Esophagus muscularis mucosa (tissue), 4 donors: Measurements from ENCODE around the gene PHACTR3. TPM values are rescaled to one million over a fixed set of nuclear protein-coding genes. Genes with fewer than 3 reads are reported as not detected.

ENCODE experiments used
- DNase-seq: peaks from one replicate; pipeline ENCODE4 v3.0.0-alpha.2; 2017; ENCODE audit errors: extremely low spot score
- H3K27ac ChIP-seq, 4 donors: fragments of 200-600 bp; sonication (generic); replicated peaks in 1 of 4; 1 replicate in 3 of 4; 2 replicates in 1 of 4; pipeline ENCODE4 v1.5.1; 2016 to 2019; ENCODE audit warnings: mild to moderate bottlenecking in 1 of 4
- H3K27me3 ChIP-seq, 4 donors: fragments of 200-600 bp; sonication (generic); one replicate each; pipeline versions ENCODE4 v1.5.1 to v1.6.0; 2016 to 2019
- H3K36me3 ChIP-seq, 4 donors: fragments of 200-600 bp; sonication (generic); one replicate each; pipeline ENCODE4 v1.5.1; 2016 to 2019
- H3K4me1 ChIP-seq, 4 donors: fragments of 200-600 bp; sonication (generic); one replicate each; pipeline ENCODE4 v1.5.1; 2016 to 2019
- H3K4me3 ChIP-seq, 4 donors: fragments of 200-600 bp; sonication (generic); 1 replicate in 2 of 4; 2 replicates in 2 of 4; pipeline ENCODE4 v1.5.1; 2016 to 2019; ENCODE audit warnings: mild to moderate bottlenecking in 4 of 4, moderate library complexity in 1 of 4
- H3K9me3 ChIP-seq, 4 donors: fragments of 200-600 bp; sonication (generic); 1 replicate in 3 of 4; 2 replicates in 1 of 4; pipeline ENCODE4 v1.5.1; 2016 to 2019
- EP300 ChIP-seq: sonication (generic); formaldehyde crosslinking; IDR thresholded peaks from one replicate; pipeline ENCODE4 v1.6.1; 2017; ENCODE audit warnings: antibody characterized with exemption
- POLR2A ChIP-seq: fragments of 450-650 bp; IDR thresholded peaks from one replicate; pipeline ENCODE4 v1.6.1; 2017; ENCODE audit warnings: antibody characterized with exemption, moderate library complexity, mild to moderate bottlenecking, low read depth
- POLR2AphosphoS5 ChIP-seq, 2 donors: sonication (generic); formaldehyde crosslinking; IDR thresholded peaks; one replicate each; pipeline ENCODE4 v1.6.1; 2017; ENCODE audit warnings: antibody characterized with exemption in 2 of 2
- WGBS: methylation state at CpG from one replicate; pipeline ENCODE4 v1.1.5; 2018; 5-methylcytosine and 5-hydroxymethylcytosine counted together
- intact Hi-C: fragments of 100-400 bp; cut with DNase I; formaldehyde crosslinking; loops from one replicate; pipeline ENCODE4 v1.15.1; 2023
- total RNA-seq, 4 donors: library from RNA; depleted of rRNA; stranded (reverse); fragments of >200 nt; gene quantifications; one replicate each; pipeline versions ENCODE4 v1.1.0 to v1.2.1, GENCODE V29; 2016
- TF ChIP-seq, protein P1 (sequence below), 3 experiments: fragments of 200-600 bp in 2 of 3; fragments of 450-650 bp in 1 of 3; sonication (generic) in 2 of 3; IDR thresholded peaks; one replicate each; pipeline ENCODE4 v1.5.1; 2017 to 2019; ENCODE audit warnings: antibody characterized with exemption in 3 of 3, mild to moderate bottlenecking in 2 of 3, moderate library complexity in 1 of 3

PHACTR3 gene
- total RNA-seq, 4 donors from 2014 or later, result 0.17 to 0.86 (median 0.56) TPM

DNA sequence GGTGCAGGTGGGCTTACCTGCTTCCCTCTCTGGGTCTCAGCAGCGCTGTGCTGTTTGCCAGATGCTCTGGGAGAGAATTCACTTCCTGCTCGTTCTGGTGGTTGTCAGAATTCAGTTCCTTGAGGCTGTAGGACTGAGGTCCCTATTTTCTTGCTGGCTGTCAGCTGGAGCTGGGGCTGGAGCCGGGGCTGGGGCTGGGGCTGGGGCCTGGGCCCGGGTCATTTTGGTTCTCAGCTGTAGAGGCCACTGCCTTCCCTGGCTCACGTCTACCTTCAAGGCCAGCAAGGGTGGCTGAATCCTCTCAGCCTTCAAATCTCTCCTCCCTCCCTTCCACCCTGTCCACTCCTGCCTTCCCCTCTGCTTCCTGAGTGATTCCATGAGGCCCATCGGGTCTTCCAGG lies 16.8 kb upstream of the PHACTR3 start:
- Histone ChIP-seq H3K27me3 (peaks cover 0 to 24% (median 0%) of the 10 kb centered on the region in 4 donors), H3K9me3 (peaks cover 0 to 8% (median 4%) of the 10 kb centered on the region in 4 donors), H3K4me1 (peaks cover 0 to 10% (median 9%) of the 10 kb centered on the region in 4 donors), H3K27ac (no peak overlapping the region), H3K4me3 (no peak overlapping the region), H3K36me3 (no peaks in the 10 kb centered on the region)
- TF ChIP-seq EP300 (no peak), POLR2AphosphoS5 (IDR thresholded peaks at IDR 0.05) (no peak)
- WGBS, result 83% methylated on average over 5 of the region's 6 CpGs
- intact Hi-C loops, result no loop called here
- DNase-seq, result no peak

DNA sequence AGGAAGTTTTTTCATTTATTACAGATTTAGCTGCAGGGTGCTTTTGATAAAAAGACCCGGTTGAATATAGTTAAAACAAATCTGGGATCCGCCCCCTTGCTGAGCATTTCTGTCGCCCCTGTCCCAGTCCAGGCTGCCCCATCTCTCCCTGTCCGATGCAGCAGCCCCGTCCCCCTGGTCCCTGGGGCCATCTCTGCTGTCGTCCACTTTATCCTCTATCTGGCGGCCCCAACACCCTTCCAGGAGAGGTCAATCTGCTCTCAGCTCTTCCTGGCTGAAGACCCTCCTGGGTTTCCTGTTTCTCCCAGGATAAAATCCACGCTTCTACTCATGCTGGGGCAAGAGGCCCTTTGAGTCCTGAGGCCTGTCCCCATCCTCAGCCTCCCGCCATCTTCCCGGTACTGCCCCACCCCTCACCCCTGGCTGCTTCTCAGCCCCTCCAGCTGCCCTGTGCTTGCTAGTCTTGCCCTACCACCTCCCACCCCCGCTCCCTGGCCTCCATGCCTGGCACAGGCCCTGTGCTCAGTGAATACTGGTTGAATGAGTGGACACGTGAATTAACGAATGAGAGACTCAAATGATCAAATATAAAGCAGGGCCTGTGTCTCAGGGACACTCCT lies 16.0 kb upstream of the PHACTR3 start:
- Histone ChIP-seq H3K27ac (no peak overlapping the region), H3K4me3 (no peak overlapping the region), H3K27me3 (peaks cover 0 to 18% (median 0%) of the 10 kb centered on the region in 4 donors), H3K9me3 (peaks cover 0 to 11% (median 4%) of the 10 kb centered on the region in 4 donors), H3K36me3 (no peaks in the 10 kb centered on the region), H3K4me1 (peaks cover 0 to 6% (median 4%) of the 10 kb centered on the region in 4 donors)
- TF ChIP-seq, protein P1, sequence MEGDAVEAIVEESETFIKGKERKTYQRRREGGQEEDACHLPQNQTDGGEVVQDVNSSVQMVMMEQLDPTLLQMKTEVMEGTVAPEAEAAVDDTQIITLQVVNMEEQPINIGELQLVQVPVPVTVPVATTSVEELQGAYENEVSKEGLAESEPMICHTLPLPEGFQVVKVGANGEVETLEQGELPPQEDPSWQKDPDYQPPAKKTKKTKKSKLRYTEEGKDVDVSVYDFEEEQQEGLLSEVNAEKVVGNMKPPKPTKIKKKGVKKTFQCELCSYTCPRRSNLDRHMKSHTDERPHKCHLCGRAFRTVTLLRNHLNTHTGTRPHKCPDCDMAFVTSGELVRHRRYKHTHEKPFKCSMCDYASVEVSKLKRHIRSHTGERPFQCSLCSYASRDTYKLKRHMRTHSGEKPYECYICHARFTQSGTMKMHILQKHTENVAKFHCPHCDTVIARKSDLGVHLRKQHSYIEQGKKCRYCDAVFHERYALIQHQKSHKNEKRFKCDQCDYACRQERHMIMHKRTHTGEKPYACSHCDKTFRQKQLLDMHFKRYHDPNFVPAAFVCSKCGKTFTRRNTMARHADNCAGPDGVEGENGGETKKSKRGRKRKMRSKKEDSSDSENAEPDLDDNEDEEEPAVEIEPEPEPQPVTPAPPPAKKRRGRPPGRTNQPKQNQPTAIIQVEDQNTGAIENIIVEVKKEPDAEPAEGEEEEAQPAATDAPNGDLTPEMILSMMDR (IDR thresholded peaks at IDR 0.05), result no peak
- no peak for TF ChIP-seq EP300
- TF ChIP-seq POLR2A, result no peak
- no peak for DNase-seq
- intact Hi-C loops, result no loop called here
- WGBS, result 90% methylated on average over 13 of the region's 13 CpGs

DNA sequence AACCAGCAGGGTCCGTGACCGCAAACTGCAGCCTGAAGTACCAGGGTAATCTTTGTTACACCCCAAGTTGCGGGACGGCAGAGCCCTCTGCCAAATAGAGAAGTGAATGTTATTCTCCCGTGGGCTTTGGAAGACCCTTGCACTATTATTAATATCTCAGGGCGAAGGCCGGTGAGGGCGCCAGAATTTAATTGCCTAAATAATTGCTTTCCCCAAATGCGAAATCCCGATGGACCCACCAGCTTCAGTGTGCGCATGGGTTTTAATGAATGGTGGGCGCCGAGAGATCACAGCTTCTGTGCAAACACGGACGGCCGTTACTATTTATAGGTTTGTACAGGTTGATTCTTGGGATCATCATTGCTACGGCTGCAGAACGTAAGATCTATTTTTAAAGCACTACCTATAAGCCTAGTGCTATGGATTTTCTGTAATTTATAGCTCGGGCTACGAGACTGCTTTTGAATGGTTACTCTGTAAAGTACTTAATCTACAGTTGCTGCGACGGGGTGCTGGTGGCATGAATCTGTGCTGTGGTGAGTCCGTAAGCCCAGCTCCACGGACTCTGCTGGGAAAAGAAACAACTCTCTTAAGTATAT lies 15.2 kb upstream of the PHACTR3 start:
- 89% methylated on average over 22 of the region's 24 CpGs for WGBS
- DNase-seq, result no peak
- peak overlapping the region in 1 of 4 donors; percentile 20 for H3K4me3 ChIP-seq
- H3K9me3 ChIP-seq, result peaks cover 0 to 11% (median 4%) of the 10 kb centered on the region in 4 donors
- no peaks in the 10 kb centered on the region for H3K36me3 ChIP-seq
- peaks cover 0 to 11% (median 0%) of the 10 kb centered on the region in 4 donors for H3K27me3 ChIP-seq
- TF ChIP-seq EP300, result no peak
- no peak for TF ChIP-seq POLR2A
- TF ChIP-seq, protein P1 (IDR thresholded peaks at IDR 0.05), result no peak
- TF ChIP-seq POLR2AphosphoS5 (IDR thresholded peaks at IDR 0.05), result no peak
- intact Hi-C loops, result no loop called here
- H3K4me1 ChIP-seq, result no peaks in the 10 kb centered on the region
- H3K27ac ChIP-seq, result no peak overlapping the region

DNA sequence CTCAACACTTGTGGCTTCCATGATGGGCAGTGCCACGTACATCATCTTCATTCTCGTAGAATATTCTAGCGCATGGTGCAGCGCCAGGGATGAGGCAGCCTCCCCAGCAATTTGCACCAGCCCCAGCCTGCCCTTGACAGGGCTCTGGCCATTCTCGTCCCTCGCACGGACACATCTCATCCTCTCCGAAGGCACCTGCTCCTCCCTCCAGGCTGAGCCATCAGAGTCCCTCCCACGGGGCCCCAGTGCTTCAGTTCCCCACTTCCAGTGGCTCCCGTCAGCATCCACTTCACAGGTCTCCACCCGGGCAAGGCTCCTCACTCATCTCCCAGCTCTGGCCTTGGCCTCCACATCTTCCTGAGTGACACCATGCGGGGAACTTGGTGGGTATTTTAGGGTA lies 13.3 kb upstream of the PHACTR3 start:
- H3K27ac ChIP-seq, result no peak overlapping the region
- H3K9me3 ChIP-seq, result peaks cover 0 to 11% (median 4%) of the 10 kb centered on the region in 4 donors
- intact Hi-C loops, result no loop called here
- H3K4me3 ChIP-seq, result no peak overlapping the region
- H3K4me1 ChIP-seq, result no peaks in the 10 kb centered on the region
- H3K36me3 ChIP-seq, result no peaks in the 10 kb centered on the region
- H3K27me3 ChIP-seq, result peaks cover 0 to 11% (median 0%) of the 10 kb centered on the region in 4 donors
- no peak for DNase-seq
- TF ChIP-seq POLR2A (no peak), POLR2AphosphoS5 (IDR thresholded peaks at IDR 0.05) (no peak), EP300 (no peak)
- TF ChIP-seq, protein P1 (IDR thresholded peaks at IDR 0.05), result no peak
- 86% methylated on average over 12 of the region's 12 CpGs for WGBS

DNA sequence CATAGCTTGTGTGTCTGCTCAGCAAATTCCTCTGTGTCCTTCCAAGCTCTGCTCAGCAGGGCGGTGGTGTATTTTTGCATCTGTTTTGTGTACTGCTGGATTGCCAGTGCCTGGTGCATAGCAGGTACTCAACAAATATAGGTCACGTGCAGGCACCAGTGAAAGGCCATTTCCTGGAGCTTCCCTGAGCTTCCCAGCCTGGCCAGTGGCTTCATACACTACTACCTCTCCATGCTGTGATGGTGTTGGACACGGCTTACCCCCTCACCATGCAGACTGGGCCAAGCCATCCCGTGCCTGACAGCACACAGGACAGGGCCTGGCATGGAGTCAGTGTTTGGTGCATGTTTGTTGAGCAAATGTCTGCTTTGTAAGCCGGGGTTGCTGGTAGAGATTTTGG lies 7.7 kb upstream of the PHACTR3 start:
- H3K27ac ChIP-seq, result no peak overlapping the region
- intact Hi-C loops, result no loop called here
- H3K9me3 ChIP-seq, result peaks cover 0 to 3% (median 0%) of the 10 kb centered on the region in 4 donors
- WGBS, result 72% methylated on average over 5 of the region's 5 CpGs
- no peak for TF ChIP-seq POLR2A
- TF ChIP-seq POLR2AphosphoS5 (IDR thresholded peaks at IDR 0.05), result no peak
- TF ChIP-seq, protein P1 (IDR thresholded peaks at IDR 0.05), result no peak
- H3K27me3 ChIP-seq, result peaks cover 0 to 39% (median 4%) of the 10 kb centered on the region in 4 donors
- H3K4me1 ChIP-seq, result no peaks in the 10 kb centered on the region
- H3K36me3 ChIP-seq, result no peaks in the 10 kb centered on the region
- no peak overlapping the region for H3K4me3 ChIP-seq
- no peak for DNase-seq
